DND-41 (cell line): ENCODE measurements around the gene WWTR1.

Experiments
- ATAC-seq: fragments of 200-7000 bp; cut with Tn5 transposase; 3 replicates; pipeline ENCODE4 v1.9.1; 2021; ENCODE audit warnings: low read depth; ENCODE audit not compliant: insufficient read depth
- DNase-seq: peaks from one replicate; pipeline ENCODE4 v3.0.0-alpha.2; 2020
- H2AFZ ChIP-seq: 2 replicates; pipeline ENCODE4 v1.6.0; 2012; ENCODE audit warnings: low read depth, low read length
- H3K27ac ChIP-seq: 2 replicates; pipeline ENCODE4 v1.5.1; 2012; ENCODE audit warnings: low read length, inconsistent platforms
- H3K27me3 ChIP-seq: fragments of 200-600 bp; sonication (generic); 2 replicates; pipeline ENCODE4 v1.6.0; 2012; ENCODE audit warnings: low read length, mild to moderate bottlenecking, inconsistent platforms; ENCODE audit not compliant: insufficient read depth, poor library complexity
- H3K36me3 ChIP-seq: 2 replicates; pipeline ENCODE4 v1.5.1; 2012; ENCODE audit warnings: low read length, inconsistent platforms; ENCODE audit not compliant: insufficient read depth
- H3K4me1 ChIP-seq: 2 replicates; pipeline ENCODE4 v1.5.1; 2012; ENCODE audit warnings: mild to moderate bottlenecking, low read length; ENCODE audit not compliant: insufficient read depth
- H3K4me2 ChIP-seq: 2 replicates; pipeline ENCODE4 v1.6.0; 2012; ENCODE audit warnings: mild to moderate bottlenecking, moderate library complexity, low read length, inconsistent platforms; ENCODE audit not compliant: insufficient read depth
- H3K4me3 ChIP-seq, 2 experiments: fragments of 200-600 bp in 1 of 2; shearing (Covaris generic) in 1 of 2; 2 replicates each; pipeline ENCODE4 v1.5.1; 2012 to 2016; ENCODE audit warnings: inconsistent platforms in 2 of 2, low read length in 2 of 2, mild to moderate bottlenecking in 2 of 2, low read depth in 1 of 2, moderate library complexity in 1 of 2
- H3K79me2 ChIP-seq: 2 replicates; pipeline ENCODE4 v1.6.0; 2012; ENCODE audit warnings: low read length, inconsistent platforms; ENCODE audit not compliant: insufficient read depth
- H3K9ac ChIP-seq: 2 replicates; pipeline ENCODE4 v1.6.0; 2012; ENCODE audit warnings: low read depth, mild to moderate bottlenecking, inconsistent platforms, low read length, moderate library complexity
- H3K9me3 ChIP-seq: 2 replicates; pipeline ENCODE4 v1.5.1; 2012; ENCODE audit warnings: low read length, moderate library complexity, mild to moderate bottlenecking, inconsistent platforms; ENCODE audit not compliant: insufficient read depth, severe bottlenecking
- H4K20me1 ChIP-seq: 2 replicates; pipeline ENCODE4 v1.6.0; 2012; ENCODE audit warnings: low read length; ENCODE audit not compliant: insufficient read depth
- EZH2 ChIP-seq: IDR thresholded peaks from 3 replicates; pipeline ENCODE4 v1.6.1; 2012; ENCODE audit warnings: borderline replicate concordance, low read depth, mild to moderate bottlenecking, moderate library complexity, low read length, inconsistent platforms; ENCODE audit not compliant: severe bottlenecking
- TF ChIP-seq, protein P1 (sequence below): IDR thresholded peaks from 2 replicates; pipeline ENCODE4 v1.5.1; 2012; ENCODE audit warnings: borderline replicate concordance, low read length, moderate library complexity, mild to moderate bottlenecking; ENCODE audit not compliant: poor library complexity, severe bottlenecking; ENCODE audit errors: extremely low read depth

The WWTR1 gene

DNA sequence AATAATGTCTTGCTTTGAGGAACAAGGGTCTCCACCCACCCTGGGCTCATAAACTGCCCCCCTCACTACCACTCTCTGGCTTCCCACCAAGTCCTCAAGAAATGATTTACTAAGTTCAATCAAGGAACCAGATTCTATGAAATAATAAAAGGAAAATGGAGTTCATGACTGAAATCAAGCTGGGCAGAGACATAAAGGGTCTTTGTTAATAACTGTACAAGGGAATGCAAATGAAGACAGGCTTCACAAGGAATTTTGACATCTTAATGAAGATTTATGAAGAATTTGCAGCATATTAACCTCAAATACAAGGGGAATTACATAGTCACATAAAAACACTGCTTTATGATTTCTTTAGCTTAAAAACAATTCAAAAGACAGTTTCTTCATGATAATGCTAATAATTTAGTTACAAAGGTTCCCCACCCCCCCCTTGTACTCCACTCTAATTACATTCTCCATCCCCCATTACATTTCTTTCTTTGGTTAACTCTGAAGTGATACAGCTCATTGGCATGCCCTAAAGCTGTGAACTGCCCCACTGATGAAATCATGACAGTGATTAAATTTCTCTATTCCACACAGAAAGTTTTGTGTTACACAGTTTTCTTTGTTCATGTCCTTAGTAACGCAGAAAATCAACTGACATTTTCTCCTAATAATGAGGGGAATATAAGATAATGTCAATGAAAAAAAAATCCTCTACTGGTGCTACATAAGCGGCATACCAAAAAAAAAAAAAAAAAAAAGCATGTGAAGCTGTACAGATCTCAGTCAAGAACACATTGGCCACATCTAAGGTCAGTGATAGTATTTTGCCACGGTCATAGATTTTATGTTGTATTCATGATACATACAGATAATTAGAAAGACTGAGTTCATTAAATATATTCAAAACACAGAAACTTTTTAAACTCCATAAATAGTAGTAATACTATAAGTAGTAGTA is 54.4 kb downstream of the WWTR1 start:
- peaks cover 18% of the 10 kb centered on the region for H3K27me3 ChIP-seq
- DNase-seq = no peak
- no peak overlapping the region for H2AFZ ChIP-seq
- H3K4me3 ChIP-seq = no peak overlapping the region
- no peak overlapping the region for H3K4me2 ChIP-seq
- H3K36me3 ChIP-seq = no peaks in the 10 kb centered on the region
- TF ChIP-seq EZH2 = no peak
- TF ChIP-seq, protein P1, sequence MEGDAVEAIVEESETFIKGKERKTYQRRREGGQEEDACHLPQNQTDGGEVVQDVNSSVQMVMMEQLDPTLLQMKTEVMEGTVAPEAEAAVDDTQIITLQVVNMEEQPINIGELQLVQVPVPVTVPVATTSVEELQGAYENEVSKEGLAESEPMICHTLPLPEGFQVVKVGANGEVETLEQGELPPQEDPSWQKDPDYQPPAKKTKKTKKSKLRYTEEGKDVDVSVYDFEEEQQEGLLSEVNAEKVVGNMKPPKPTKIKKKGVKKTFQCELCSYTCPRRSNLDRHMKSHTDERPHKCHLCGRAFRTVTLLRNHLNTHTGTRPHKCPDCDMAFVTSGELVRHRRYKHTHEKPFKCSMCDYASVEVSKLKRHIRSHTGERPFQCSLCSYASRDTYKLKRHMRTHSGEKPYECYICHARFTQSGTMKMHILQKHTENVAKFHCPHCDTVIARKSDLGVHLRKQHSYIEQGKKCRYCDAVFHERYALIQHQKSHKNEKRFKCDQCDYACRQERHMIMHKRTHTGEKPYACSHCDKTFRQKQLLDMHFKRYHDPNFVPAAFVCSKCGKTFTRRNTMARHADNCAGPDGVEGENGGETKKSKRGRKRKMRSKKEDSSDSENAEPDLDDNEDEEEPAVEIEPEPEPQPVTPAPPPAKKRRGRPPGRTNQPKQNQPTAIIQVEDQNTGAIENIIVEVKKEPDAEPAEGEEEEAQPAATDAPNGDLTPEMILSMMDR = no peak
- H3K9me3 ChIP-seq = no peaks in the 10 kb centered on the region
- no peaks in the 10 kb centered on the region for H4K20me1 ChIP-seq
- H3K27ac ChIP-seq = no peak overlapping the region
- ATAC-seq = no peak
- no peaks in the 10 kb centered on the region for H3K4me1 ChIP-seq
- no peaks in the 10 kb centered on the region for H3K79me2 ChIP-seq
- no peak overlapping the region for H3K9ac ChIP-seq

DNA sequence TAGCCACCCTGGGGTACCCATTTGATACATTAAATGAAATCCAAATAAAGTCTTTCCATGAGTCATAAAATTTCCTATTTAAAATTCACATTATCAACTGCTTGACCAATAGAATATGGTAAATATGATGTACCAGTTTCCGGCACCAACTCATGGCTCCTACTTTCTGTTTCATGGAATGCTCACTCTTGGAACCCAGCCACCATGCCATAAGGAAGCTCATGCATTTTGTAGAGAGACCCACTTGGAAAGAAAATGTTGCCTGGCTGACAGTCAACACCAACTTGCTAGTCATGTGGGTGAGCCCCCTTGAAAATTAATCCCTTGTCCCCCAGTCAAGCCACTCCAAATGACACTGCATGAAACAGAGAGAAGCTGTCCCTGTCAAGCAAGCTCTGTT is 57.2 kb downstream of the WWTR1 start:
- Histone ChIP-seq H3K9ac (no peak overlapping the region), H3K4me2 (no peak overlapping the region), H4K20me1 (no peaks in the 10 kb centered on the region), H2AFZ (no peak overlapping the region), H3K4me3 (no peak overlapping the region), H3K36me3 (no peaks in the 10 kb centered on the region), H3K79me2 (no peaks in the 10 kb centered on the region), H3K9me3 (no peaks in the 10 kb centered on the region), H3K27me3 (peaks cover 14% of the 10 kb centered on the region), H3K27ac (no peak overlapping the region), H3K4me1 (no peaks in the 10 kb centered on the region)
- no peak for ATAC-seq
- no peak for DNase-seq
- TF ChIP-seq, protein P1 = no peak
- no peak for TF ChIP-seq EZH2

DNA sequence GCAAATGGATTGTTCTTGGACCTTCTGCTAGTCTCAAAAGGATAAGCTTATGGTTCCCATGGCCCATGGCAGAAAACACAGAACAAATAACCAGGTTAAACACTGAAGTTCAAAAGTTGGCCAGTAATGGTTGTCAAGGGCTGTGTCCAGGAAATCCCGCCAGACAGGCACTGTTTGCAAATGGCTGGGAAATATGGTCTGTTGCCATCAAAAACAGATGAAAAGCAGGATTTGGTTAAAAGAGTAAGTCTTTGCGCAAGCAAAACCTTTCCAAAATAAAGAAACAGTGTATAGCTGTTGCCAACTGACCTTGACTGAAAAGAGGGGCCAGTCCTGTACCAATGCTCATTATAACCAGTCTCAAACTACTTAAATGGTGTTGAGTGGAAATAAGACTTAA is 58.6 kb downstream of the WWTR1 start:
- H3K27ac ChIP-seq = no peak overlapping the region
- DNase-seq = no peak
- no peaks in the 10 kb centered on the region for H3K36me3 ChIP-seq
- ATAC-seq = no peak
- H3K27me3 ChIP-seq = peaks cover 2% of the 10 kb centered on the region
- no peak overlapping the region for H2AFZ ChIP-seq
- no peaks in the 10 kb centered on the region for H3K79me2 ChIP-seq
- no peak for TF ChIP-seq EZH2
- TF ChIP-seq, protein P1 = no peak
- no peaks in the 10 kb centered on the region for H3K9me3 ChIP-seq
- no peak overlapping the region for H3K4me3 ChIP-seq
- H3K9ac ChIP-seq = no peak overlapping the region
- no peaks in the 10 kb centered on the region for H3K4me1 ChIP-seq
- H4K20me1 ChIP-seq = no peaks in the 10 kb centered on the region
- H3K4me2 ChIP-seq = no peak overlapping the region
